GM18858 (cell line): ENCODE measurements around the gene NCF2.
"Not testable (repeated sequence)": the region's sequence is repeated elsewhere in the genome, so short reads cannot be mapped to it uniquely, and the experiment has no call there.

Source experiments
- ATAC-seq: cut with Tn5 transposase; IDR thresholded peaks from one replicate; pipeline ENCODE4 v1.9.1; 2021; ENCODE audit not compliant: unreplicated experiment

The NCF2 gene, protein sequence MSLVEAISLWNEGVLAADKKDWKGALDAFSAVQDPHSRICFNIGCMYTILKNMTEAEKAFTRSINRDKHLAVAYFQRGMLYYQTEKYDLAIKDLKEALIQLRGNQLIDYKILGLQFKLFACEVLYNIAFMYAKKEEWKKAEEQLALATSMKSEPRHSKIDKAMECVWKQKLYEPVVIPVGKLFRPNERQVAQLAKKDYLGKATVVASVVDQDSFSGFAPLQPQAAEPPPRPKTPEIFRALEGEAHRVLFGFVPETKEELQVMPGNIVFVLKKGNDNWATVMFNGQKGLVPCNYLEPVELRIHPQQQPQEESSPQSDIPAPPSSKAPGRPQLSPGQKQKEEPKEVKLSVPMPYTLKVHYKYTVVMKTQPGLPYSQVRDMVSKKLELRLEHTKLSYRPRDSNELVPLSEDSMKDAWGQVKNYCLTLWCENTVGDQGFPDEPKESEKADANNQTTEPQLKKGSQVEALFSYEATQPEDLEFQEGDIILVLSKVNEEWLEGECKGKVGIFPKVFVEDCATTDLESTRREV

DNA sequence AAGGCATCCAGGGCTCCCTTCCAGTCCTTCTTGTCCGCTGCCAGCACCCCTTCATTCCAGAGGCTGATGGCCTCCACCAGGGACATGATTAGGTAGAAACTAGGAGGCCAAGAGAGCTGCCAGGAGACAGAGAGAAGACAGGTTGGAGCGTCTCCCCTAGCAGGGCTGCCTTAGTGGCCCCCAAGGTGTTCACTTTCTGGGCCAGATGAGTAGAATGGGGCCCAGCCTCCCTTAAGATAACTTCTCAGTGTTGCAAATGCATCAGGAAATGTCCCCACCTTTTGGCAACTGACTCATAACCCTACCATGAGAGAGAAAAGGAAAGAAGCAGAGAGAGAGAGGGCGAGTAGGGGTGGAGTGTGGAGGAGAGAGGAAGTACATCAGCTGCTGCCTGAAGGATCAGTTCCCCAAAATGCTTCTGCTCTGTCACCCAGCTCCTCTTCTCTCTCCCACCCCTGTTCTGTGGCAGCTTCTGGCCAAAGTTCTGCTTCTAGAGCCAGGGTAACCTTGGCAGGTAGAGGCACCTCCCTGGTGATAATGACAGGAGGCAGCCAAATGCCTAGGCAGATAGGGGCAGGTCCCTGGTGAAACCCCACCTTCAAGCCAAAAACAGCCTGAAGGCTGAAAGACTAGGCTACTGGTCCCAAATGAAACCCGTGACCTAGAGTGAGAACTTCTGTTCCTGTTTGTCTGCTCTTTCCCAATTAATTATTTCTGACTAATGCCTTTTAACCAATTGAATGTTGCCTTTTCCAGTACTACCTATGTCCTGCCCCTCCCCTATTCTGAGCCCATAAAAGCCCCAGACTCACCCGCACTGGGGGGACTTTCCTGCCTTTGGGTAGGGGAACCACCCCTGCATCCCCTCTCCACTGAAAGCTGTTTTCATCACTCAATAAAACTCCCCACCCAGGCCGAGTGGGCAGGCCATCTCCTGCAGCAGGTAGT lies at the start of gene NCF2:
TSS of gene NCF2 (minus strand) at position 216 of the 948 bp plus-strand sequence. CDS start at position 86, 130 bp downstream.
- peak; percentile 82 for ATAC-seq

DNA sequence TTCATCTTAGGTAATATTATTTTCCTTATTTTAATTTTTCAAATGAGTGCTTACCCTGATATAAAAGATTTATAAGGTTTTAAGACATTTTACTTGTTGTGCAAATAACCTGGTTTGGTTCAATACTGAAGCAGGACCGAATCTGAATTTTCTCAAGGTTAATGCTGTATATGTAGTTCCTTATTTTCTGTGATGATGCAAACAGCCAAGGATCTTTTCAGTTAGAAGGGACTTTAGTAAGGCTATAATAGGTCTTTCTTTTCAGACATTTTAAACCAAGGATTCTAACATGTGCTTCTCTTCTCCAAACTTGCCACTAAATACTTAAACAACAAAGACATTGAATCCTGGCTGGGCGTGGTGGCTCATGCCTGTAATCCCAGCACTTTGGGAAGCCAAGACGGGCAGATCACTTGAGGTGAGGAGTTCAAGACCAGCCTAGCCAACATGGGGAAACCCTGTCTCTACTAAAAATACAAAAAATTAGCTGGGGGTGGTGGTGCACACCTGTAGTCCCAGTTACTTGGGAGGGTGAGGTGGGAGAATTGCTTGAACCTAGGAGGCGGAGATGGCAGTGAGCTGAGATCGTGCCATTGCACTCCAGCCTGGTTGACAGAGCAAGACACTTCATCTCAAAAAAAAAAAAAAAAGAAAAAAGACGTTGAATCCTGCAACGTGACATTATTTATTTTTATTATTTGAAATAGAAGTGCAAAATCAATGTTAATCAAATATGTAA lies 48.6 kb upstream of the NCF2 start:
- no peak for ATAC-seq

DNA sequence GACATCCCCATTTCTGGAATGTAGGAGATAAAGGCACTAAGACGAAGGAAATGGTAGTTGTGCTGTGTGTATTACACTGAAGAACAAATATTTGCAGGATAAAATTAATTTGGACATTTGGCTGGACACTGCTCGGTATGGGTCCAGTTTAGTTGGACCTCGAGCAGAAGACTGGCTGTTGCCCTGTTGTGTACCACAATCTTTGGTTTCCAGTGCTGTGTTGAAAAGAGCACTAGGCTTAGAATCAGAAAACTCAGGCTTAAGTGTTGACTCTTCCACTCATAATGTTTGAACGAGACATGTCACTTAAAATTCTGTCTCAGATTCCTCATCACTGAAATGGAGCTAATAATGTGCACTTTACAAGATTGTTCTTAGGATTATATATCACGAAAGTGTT lies 46.5 kb upstream of the NCF2 start:
- ATAC-seq, result no peak

DNA sequence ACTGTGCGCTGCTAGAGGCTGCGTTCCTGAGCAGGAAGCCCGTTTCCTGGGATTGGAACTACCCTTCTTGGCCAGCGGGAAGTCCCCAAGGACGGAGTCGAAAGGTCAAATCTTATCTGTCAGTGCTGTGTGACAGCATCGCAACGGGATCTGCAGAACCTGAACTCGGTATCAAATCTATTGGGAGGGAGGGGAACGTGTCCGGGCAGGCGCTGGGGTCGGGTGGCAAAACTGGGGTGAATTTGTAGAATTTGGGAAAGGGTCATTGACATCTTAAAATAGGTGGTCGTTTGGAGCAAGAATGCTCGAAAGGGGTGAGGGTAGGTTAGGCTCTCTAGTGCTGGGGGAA lies 46.0 kb upstream of the NCF2 start:
- no peak for ATAC-seq

DNA sequence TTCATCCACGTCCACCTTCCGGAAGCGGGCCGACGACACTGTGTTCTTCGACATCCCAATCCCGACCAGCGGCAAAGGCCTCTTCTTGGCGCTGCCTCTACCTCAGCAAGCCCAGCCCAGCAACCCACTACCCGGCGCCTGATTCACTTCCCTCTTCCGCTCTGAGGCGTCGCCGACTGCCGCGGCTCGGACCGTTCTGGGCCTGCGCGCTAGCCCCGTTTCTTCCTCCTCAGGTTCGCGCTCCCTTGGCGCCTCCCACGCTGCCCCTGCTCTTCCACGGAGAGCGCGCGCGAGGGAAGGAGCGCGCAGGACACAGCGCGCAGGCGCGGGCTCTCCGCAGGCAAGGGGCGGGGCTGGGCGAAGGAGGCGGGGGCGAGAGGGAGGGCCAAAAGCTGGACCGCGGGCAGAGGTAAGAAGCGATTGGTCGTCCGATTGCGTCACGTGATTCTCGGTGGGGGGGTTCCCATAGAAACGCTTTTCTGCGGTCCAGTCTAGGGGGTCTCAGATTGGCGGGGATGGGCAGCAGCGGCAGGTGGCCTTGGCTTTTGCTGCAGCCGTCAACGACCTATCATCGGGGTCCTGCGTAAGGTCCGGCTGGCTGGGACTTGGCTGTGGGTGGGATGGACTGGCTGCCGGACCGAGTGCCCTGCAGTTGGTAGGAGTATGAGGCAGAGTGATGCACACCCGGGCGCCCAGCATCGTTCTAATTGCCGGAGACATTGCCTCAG lies 45.5 kb upstream of the NCF2 start, which contains the start of gene ARPC5:
TSS of gene ARPC5 (minus strand) at position 178 of the 728 bp plus-strand sequence. CDS start at position 54, 124 bp downstream.
- peak; percentile 60 for ATAC-seq

DNA sequence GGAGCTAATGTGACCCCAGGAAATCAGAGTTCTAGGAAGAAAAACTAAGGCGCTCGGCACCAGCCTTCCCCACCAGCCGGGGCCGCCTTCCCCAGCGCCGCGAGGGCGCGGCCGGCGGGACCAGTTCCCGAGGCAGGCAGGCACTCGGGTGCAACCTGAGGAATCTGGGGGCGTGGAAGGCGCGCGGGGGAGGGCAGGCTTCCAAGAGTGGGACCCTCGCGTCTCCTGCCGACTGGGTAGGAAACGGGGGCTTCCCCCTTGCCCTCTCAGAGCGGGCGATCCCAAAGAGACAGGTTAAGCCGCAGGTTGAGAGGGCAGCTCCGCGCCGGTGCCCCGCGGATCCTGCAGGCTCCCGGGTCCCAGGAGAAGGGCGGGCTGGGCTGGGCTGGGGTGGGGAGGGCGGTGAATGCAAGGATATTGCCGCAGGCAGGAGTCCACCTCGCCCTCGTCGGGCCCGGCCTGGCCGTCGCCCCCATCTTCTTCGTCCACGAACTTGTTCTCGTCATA lies 44.9 kb upstream of the NCF2 start:
- no peak for ATAC-seq

DNA sequence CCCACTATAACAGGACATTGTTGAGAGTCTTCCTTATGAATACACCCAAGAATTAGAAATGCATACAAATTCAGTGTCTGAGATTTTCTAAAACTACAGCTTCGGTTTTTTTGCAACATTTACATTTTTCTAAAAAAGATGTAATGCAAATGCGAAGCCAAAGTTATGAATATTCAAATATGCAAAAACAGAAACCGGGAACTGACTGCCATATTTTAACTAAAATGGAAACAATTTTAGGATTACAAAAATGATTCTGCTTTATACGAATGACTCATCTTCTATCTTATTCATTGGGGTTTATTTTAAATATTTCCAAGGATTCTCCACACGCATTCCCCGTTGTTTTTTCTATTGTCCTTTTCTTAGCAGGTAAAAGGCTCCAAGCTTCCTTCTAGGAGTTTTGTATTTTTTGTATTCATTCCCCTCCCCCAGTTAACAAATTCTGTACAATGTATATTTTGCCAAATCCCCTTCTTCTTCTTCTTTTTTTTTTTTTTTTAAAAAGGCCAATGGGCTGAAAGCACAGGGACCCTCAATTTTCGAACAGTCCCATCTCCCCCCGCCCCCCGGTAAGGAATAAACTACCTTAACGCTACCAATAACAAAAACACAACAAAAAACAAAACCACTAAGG lies 44.3 kb upstream of the NCF2 start:
- no peak for ATAC-seq

DNA sequence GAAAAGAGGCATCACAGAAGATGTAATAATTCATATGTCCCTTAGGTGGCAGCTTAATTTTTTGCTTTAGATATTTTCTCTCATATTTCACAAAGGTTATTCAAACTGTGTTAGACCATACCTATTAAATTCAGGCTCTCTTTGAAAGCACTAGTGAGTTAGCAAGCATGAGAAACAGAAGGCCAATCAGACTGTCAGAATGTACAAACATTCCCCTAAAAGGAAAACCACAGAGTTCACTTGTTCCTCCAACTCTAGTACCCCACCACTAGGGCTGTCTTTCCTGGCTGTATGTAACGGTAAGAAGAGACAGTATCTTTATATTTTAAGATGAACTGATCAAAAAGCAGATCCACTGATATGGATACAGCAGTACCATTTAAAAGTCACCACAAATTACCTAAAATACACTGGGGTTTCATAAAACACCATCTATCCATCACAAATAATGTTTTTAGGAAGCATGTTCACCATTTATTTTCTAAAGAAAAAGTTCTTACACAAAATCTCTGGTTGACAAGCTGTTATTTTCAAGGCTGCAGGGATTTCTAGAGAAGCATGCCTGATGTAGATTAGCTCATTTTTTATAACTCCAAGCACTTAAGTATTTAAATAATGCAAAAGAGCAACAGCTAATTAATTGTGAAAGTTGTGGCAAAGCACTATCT lies 43.6 kb upstream of the NCF2 start:
- peak; percentile 60 for ATAC-seq

DNA sequence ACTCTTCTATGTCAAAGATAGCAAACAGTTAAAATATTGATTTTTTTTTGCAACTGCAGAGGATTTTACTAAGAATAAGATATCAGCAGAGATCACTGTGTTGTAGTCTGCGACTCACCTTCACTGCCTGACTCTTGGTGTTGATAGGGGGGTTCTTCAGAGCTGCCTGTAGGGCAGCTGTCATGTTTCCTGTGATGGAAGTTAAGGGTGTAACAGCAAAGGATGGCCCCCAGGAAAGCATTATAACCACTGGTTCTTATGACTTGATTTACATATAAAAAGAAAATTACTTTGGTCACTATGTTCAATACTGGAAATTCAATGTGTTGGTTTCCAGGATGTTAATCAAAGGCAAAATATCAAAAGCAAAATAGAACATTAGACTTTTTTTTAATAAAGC lies 42.7 kb upstream of the NCF2 start:
- no peak for ATAC-seq

DNA sequence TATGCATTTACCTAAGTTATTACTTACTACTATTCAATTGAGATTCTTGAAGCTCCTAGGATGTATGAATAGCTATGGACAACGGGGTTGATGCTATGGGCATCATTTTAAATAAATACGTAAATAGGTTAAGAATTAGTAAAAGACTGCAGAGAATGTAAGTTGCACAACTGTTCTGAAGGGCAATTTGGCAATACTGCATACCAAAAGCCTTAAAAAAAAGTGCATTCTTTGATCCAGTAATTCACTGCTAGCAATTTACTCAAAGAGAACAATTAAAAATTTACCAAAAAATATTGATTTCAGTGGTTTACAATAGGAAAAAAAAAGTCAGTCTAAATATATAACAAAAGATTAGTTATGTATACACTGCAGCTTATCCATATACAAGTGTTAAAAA lies 41.9 kb upstream of the NCF2 start:
- ATAC-seq, result no peak

DNA sequence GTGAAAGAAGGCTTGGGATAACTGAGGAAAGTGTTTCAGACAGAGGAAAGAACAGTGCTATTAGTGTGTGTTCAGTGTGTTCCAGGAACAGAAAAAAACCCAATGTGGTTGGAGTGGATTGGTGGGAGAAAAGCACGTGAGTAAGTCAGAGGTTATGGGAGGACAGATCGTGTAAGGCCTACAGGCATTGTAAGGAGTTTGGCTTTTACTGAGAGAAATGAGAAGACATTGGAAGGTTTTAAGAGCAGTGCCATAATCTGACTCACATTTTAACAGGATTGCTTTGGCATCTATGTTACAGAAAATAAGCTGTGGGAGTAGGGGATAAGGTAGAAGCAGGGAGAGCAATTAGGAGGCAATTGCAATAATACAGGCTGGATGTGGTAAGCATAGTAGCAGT lies 40.5 kb upstream of the NCF2 start:
- no peak for ATAC-seq

DNA sequence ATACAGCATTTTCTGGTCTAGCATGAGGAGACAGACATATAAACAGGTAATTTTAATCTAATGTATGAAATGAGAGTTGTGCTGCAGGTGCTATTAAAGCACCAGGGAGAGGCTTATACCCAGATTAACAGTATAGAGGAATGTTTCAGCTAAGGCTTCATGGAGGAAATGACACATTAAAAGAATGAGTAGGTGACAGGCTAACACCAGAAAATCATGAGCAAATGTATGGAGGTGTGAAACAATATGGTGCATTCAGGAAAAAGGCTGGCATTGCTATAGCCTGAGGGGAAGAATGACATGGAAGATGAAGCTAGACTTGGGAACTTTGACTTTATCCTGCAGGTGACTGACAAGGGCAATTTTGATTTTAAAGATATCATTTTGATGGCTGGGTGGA lies 38.3 kb upstream of the NCF2 start:
- no peak for ATAC-seq

DNA sequence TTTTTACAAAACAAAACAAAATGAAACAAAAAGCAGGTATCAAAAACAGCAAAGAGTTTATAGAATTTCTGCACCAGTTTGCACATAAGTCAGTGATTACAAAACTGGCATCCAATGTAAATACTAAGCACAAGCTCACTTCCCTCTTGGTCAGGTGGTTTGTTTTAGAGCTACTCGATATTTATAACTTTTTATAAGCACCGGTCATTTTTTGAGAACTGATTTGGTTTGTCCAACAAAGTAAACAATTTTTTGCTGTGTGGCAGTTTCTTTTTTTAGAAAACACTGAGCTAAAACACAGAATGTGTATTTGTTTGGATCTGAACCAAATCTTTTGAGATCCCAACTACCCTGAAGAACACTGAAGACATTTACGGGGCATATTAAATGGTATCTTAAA lies 36.0 kb upstream of the NCF2 start:
- ATAC-seq, result not testable (repeated sequence)

DNA sequence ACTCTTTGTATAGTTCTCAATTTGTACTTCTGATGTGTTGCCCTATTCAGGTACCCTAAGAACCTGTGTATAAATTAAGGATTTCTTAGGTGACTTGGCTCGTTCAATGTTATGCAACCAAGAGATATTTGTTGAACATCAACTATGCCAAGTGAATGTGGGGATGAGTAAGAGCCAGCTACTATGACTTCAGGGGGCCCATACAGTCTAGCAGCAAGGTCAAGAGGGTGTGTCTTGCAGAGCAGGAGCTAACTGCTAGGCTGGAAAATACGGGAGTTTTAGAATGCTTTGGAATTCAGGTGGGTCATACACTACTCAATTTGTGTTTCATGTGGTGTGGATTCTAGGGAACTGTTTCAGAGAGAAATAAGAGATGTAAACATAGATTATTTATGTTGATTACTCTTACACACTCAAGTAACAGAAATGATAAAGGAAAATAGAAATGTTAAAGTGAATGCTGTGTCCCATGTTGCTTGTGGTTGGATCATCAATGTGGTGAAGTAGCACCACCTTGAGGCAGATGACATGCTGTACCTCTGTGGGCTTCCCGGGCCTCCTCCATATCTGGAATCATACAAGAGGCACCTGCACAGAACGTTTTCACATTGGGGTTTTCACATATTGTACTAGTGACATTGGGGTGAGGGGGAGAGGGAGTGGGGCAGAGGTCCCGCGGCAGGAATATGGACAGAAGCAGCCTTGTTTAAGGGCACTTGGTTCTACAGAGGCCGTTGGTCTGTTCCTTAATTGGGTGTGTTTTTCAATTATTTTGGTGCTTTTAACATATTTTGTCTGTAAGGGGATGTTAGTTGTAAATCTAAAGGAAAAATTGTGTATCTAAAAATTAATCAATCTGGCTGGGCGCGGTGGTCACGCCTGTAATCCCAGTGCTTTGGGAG lies 32.9 kb upstream of the NCF2 start:
- ATAC-seq, result no peak

DNA sequence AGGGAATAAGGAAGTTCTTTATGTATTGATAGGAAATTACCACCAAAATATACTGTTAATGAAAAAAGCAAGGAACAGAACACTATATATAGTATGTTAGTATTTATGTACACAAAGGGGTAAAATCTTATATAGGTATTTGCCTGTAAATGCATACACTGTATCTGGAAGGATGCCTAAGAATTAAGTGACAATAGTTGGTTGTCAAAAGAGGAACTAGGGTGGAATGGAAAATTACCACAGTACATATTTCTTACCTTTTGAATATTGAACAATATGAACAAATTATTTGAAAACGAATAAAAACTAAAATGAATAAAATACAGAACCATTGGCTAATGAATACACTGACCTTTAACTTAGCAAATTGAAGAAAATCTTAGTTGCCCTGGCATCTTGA lies 31.8 kb upstream of the NCF2 start:
- no peak for ATAC-seq

DNA sequence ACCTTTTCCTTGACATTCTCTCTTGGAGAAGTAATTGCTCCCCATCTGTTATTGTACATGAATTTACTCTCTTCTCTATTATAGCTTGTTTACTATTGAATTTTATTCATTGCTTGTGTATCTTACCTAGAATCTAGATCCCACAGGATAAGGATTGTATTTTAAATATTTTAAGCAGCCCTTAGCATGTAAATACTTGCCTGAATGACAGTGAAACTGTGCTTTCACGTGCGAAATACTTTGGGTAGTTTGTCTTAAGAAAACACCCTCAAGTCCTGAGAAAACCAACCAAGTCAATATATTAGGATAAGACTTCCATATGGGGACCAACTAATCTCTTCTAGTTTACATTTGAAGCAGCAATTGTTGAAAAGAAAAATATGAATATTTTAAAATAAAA lies 30.1 kb upstream of the NCF2 start:
- no peak for ATAC-seq

DNA sequence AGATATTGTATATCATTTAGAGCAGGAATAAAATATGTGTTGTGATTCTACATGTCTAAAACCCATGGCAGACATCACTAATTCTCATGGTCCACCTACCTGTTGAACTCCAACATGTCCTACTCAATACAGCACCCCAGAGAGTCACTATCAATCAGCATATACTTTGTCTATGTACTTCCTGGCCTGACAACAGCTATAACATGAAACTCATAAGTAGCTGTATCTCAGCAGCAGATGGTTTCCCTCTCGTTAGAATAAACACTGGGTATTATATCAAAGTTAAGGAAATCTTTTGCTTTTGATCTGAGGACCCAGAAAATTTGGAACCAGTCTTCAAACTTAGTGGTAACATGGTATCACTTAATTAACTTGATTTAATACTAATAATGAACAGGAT lies 29.5 kb upstream of the NCF2 start:
- no peak for ATAC-seq

DNA sequence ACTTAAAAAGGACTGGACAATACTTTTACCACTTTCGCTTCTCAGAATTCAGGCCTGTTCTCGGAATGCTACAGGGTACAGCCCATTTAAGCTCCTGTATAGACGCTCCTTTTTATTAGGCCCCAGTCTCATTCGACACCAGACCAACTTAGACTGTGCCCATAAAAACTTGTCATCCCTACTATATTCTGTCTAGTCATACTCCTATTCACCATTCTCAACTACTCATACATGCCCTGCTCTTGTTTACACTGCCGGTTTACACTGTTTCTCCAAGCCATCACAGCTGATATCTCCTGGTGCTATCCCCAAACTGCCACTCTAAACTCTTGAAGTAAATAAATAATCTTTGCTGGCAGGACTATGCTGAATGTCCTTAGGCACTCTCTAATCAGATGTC lies 27.9 kb upstream of the NCF2 start:
- not testable (repeated sequence) for ATAC-seq
